NCI-H2171 treated with DMSO at 0.1 percent for 48 hours (cell line): ENCODE measurements around the gene GDPD3.
A peak's percentile ranks its signal among the peaks of the same experiment; 100 is the strongest.

Experiments
- DNase-seq: peaks from one replicate; lab custom pipeline; 2025; lab: John Stamatoyannopoulos, UW

The GDPD3 gene

GRCh38 chr16:30078744-30079143 is 34.6 kb downstream of the GDPD3 start:
- DNase-seq: no peak

- no peak for DNase-seq
Measured at GRCh38 chr16:30077656-30078055, 35.7 kb downstream of the GDPD3 start.

- no peak for DNase-seq
Measured at GRCh38 chr16:30076276-30076791, 37.0 kb downstream of the GDPD3 start.

GRCh38 chr16:30075503-30076275 is 37.6 kb downstream of the GDPD3 start, which contains the start of gene PPP4C:
Gene PPP4C, plus strand, starts transcription at chr16:30075994. Its CDS starts 384 bp downstream, at chr16:30076378.
- peak; percentile 82 for DNase-seq

- DNase-seq: no peak
Measured at GRCh38 chr16:30070490-30070889, 42.8 kb downstream of the GDPD3 start.

- DNase-seq: no peak
Measured at GRCh38 chr16:30069611-30070462, 43.5 kb downstream of the GDPD3 start.

GRCh38 chr16:30068750-30069610 is 44.4 kb downstream of the GDPD3 start:
- DNase-seq: no peak

GRCh38 chr16:30068333-30068732 is 45.0 kb downstream of the GDPD3 start:
- DNase-seq: no peak

GRCh38 chr16:30067584-30067916 is 45.8 kb downstream of the GDPD3 start:
- DNase-seq: no peak

GRCh38 chr16:30066761-30067583 is 46.4 kb downstream of the GDPD3 start:
- no peak for DNase-seq

- no peak for DNase-seq
Measured at GRCh38 chr16:30065943-30066760, 47.2 kb downstream of the GDPD3 start.

- DNase-seq: peak; percentile 95
Measured at GRCh38 chr16:30065102-30065942, 48.0 kb downstream of the GDPD3 start, which contains the start of gene ALDOA. Gene ALDOA, plus strand, starts transcription at chr16:30065760. Its CDS starts 1,138 bp downstream, at chr16:30066898.

- DNase-seq: no peak
Measured at GRCh38 chr16:30064729-30065101, 48.6 kb downstream of the GDPD3 start.

GRCh38 chr16:30063893-30064728 is 49.2 kb downstream of the GDPD3 start:
- DNase-seq: peak; percentile 79

GRCh38 chr16:30063278-30063892 is 50.0 kb downstream of the GDPD3 start:
- DNase-seq: no peak

GRCh38 chr16:30060836-30061554 is 52.3 kb downstream of the GDPD3 start:
- DNase-seq: peak; percentile 63

- no peak for DNase-seq
Measured at GRCh38 chr16:30060346-30060745, 53.0 kb downstream of the GDPD3 start.
